HepG2 (cell line): ENCODE measurements around the gene GSTA1. TPM values are rescaled to one million over a fixed set of nuclear protein-coding genes. Genes with fewer than 3 reads are reported as not detected.

Source experiments
- CSRNP1 ChIP-seq: sonication (generic); formaldehyde crosslinking; IDR thresholded peaks from 2 replicates; pipeline ENCODE4 v1.8.1; 2023; ENCODE audit warnings: mild to moderate bottlenecking, missing genetic modification reagents
- GATAD1 ChIP-seq: IDR thresholded peaks from 2 replicates; pipeline ENCODE4 v1.6.1; 2016; ENCODE audit warnings: missing genetic modification reagents, missing compliant biosample characterization
- JARID2 ChIP-seq: sonication (generic); formaldehyde crosslinking; IDR thresholded peaks from 2 replicates; pipeline ENCODE4 v1.8.1; 2023; ENCODE audit warnings: missing genetic modification reagents, inconsistent platforms; ENCODE audit not compliant: insufficient replicate concordance
- MAX ChIP-seq: IDR thresholded peaks from 2 replicates; pipeline ENCODE4 v1.6.1; 2012; ENCODE audit warnings: inconsistent platforms
- MEF2D ChIP-seq: sonication (generic); formaldehyde crosslinking; IDR thresholded peaks from 2 replicates; pipeline ENCODE4 v1.5.1; 2020; ENCODE audit warnings: mild to moderate bottlenecking, missing genetic modification reagents
- NFE2 ChIP-seq: sonication (generic); formaldehyde crosslinking; IDR thresholded peaks from 2 replicates; pipeline ENCODE4 v1.4.0; 2020; ENCODE audit warnings: missing genetic modification reagents
- PLRG1 ChIP-seq: fragments of 450-650 bp; conservative IDR thresholded peaks from 2 replicates; pipeline ENCODE4 v1.6.1; 2016
- PPARG ChIP-seq: conservative IDR thresholded peaks from 2 replicates; pipeline ENCODE4 v1.6.1; 2016; ENCODE audit warnings: missing biosample characterization, missing genetic modification reagents
- TARDBP ChIP-seq: sonication (generic); formaldehyde crosslinking; IDR thresholded peaks from 2 replicates; pipeline ENCODE4 v1.8.0; 2022; ENCODE audit warnings: mild to moderate bottlenecking, missing genetic modification reagents
- TBP ChIP-seq: sonication (generic); formaldehyde crosslinking; IDR thresholded peaks from 2 replicates; pipeline ENCODE4 v1.5.0; 2020; ENCODE audit warnings: missing genetic modification reagents
- XBP1 ChIP-seq: sonication (generic); formaldehyde crosslinking; IDR thresholded peaks from 2 replicates; pipeline ENCODE4 v1.5.0; 2020; ENCODE audit warnings: missing genetic modification reagents
- ZFP36L2 ChIP-seq: sonication (generic); formaldehyde crosslinking; IDR thresholded peaks from 2 replicates; pipeline ENCODE4 v1.4.0; 2020; ENCODE audit warnings: missing genetic modification reagents
- ZNF207 ChIP-seq: fragments of 450-650 bp; IDR thresholded peaks from 2 replicates; pipeline ENCODE4 v1.6.1; 2016; ENCODE audit warnings: antibody characterized with exemption, borderline replicate concordance
- ZNF256 ChIP-seq: sonication (generic); formaldehyde crosslinking; conservative IDR thresholded peaks from 2 replicates; pipeline ENCODE4 v1.4.0; 2020; ENCODE audit warnings: missing genetic modification reagents
- ZNF292 ChIP-seq: sonication (generic); formaldehyde crosslinking; IDR thresholded peaks from 2 replicates; pipeline ENCODE4 v1.8.1; 2022; ENCODE audit warnings: mild to moderate bottlenecking, low read depth, missing genetic modification reagents, borderline replicate concordance
- ZNF496 ChIP-seq: sonication (generic); formaldehyde crosslinking; IDR thresholded peaks from 2 replicates; pipeline ENCODE4 v1.8.1; 2023; ENCODE audit warnings: mild to moderate bottlenecking, moderate library complexity, missing genetic modification reagents; ENCODE audit not compliant: insufficient replicate concordance
- ZNF646 ChIP-seq: sonication (generic); formaldehyde crosslinking; IDR thresholded peaks from 2 replicates; pipeline ENCODE4 v1.9.0; 2021; ENCODE audit warnings: mild to moderate bottlenecking, missing genetic modification reagents
- ZNF883 ChIP-seq: sonication (generic); formaldehyde crosslinking; IDR thresholded peaks from 2 replicates; pipeline ENCODE4 v1.5.1; 2020; ENCODE audit warnings: mild to moderate bottlenecking, missing genetic modification reagents; ENCODE audit errors: not compliant biosample characterization
- polyA plus RNA-seq, 8 experiments: library from polyadenylated mRNA; depleted of rRNA in 3 of 8; stranded (reverse) in 7 of 8; unstranded in 1 of 8; fragments of >200 nt; fragmentation: Illumina TruSeq in 4 of 8; extraction: Trizol in 4 of 8; gene quantifications; 2 replicates each; pipeline versions ENCODE4 v1.2.1 to v1.2.3, GENCODE V29; 2011 to 2016; ENCODE audit warnings: low read depth in 4 of 8, missing spikeins in 1 of 8, mixed read lengths in 1 of 8; ENCODE audit not compliant: insufficient read depth in 1 of 8
- total RNA-seq, 5 experiments: library from RNA; depleted of rRNA; stranded (reverse); fragments of >200 nt; fragmentation: Illumina TruSeq; extraction: Trizol; gene quantifications; 2 replicates each; pipeline ENCODE4 v1.2.3, GENCODE V29; 2016; ENCODE audit warnings: low read depth in 1 of 5

Gene GSTA1
- total and polyA plus RNA-seq, 2 of the 13 experiments (the other 11 are each of a cell fraction or from before 2014, with no cell fraction given) = 6.2 to 282 TPM

GRCh38 chr6:52815167-52816092, 11.8 kb upstream of the GSTA1 start (continued):
- TF ChIP-seq TBP (CRISPR knock-in tag) (no peak), ZNF883 (CRISPR knock-in tag) (peak; percentile 57), ZNF292 (CRISPR knock-in tag) (peak; percentile 94), ZNF256 (CRISPR knock-in tag) (no peak), ZNF207 (no peak), NFE2 (CRISPR knock-in tag) (no peak), TARDBP (CRISPR knock-in tag) (no peak), MAX (peak; percentile 61), PLRG1 (no peak), JARID2 (no peak), MEF2D (CRISPR knock-in tag) (no peak), GATAD1 (CRISPR knock-in tag) (no peak), ZNF496 (no peak), ZNF646 (CRISPR knock-in tag) (no peak), XBP1 (CRISPR knock-in tag) (no peak), PPARG (0 out of 2 replicates have a peak, but pooled peaks have one; percentile 7), CSRNP1 (0 out of 2 replicates have a peak, but pooled peaks have one; percentile 28), ZFP36L2 (no peak)
